HG02642 (cell line): ENCODE results near the gene LINGO3.

ENCODE experiments used
- ATAC-seq: cut with Tn5 transposase; IDR thresholded peaks from one replicate; pipeline ENCODE4 v1.9.1; 2021; ENCODE audit warnings: mild to moderate bottlenecking; ENCODE audit not compliant: unreplicated experiment, poor library complexity

LINGO3 gene

DNA sequence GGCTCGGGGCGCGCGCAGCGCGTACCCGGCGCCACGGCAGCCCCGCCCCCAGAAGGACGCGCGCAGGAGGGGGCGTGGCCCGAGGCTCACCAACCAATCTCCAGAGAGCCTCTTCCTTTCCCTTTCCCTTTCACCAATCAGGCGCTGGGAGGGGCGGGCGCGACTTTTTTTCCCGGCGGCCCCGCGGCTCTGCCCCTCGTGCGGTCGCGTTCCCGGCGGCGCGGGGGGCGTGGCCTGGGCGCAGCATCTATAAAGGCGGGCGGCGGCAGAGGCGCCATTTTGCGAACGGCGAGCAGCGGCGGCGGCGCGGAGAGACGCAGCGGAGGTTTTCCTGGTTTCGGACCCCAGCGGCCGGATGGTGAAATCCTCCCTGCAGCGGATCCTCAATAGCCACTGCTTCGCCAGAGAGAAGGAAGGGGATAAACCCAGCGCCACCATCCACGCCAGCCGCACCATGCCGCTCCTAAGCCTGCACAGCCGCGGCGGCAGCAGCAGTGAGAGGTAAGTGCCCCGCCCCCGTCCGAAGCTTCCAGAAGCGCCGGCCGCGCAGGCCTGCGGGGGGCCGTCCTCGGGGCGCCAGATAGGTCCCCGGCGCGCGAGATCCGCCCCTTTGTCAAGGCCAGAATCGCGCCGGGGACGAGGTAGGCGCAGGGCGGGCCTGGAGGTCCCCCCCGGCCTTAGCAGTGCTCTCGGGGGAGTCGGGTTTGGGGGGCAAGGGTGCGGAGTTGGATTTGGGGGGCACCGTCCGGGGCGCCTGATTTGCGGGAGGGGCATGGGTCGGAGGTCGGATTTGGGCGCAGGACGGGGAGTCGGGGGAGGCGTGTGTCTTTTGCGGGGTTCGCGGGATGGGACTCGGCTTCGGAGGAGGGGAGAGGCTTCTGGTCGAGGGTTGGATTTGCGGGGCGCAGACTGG, 38.5 kb downstream of the LINGO3 start:
- peak; percentile 66 for ATAC-seq

GRCh38 chr19:2268861-2269243, 39.1 kb downstream of the LINGO3 start:
- ATAC-seq: no peak

DNA sequence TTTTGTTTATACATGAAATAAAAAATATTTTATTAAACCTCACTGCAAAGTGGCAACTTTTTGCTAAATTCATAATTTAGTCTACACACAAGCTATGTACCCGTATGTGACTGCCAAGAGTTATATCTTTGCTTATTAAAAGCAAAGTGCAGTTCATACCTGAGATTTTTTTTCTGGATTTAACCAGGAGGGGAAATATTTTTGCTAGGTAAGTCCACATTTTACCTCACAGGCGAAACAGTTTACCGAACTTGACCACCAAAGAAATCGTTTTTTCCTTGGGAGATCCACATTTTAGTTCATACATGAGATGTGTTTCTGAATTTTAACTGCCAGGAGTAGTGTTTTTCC, 39.5 kb downstream of the LINGO3 start:
- no peak for ATAC-seq

GRCh38 chr19:2266183-2266993, 41.6 kb downstream of the LINGO3 start:
- no peak for ATAC-seq

DNA sequence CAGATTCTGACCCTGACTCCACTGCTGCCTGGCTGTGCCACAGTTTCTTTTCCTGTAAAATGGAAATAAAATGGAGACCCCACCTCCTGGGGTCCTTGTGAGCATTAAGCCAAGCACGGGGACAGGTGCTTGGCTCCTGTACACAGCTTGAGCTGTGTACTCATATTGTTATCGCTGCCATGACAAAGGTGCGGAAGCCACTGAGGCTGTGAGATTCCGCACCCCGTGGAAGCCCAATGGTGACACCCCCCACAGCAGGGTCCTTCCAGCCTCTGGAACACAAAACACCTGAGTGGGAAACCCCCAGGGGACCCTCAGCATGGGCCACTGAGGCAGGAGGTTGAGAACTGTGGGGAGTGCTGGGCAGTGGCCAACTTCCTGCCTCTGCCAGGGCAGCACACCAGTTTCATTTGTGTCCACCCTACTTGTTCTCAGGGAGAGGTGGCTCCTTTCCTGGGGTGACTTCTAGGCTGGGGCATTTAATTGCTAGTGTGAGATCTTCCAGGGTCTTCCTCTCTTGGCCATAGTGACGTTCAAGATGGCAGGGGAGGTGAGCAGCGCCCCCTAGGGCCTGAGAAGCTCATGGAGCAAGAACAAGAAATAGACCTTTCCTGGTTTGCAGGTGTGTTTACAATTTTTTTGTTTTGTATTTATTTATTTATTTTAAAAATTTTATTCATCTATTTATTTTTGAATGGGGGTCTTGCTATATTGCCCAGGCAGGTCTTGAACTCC, 46.3 kb downstream of the LINGO3 start:
- ATAC-seq: no peak

- ATAC-seq: no peak
Observed at GRCh38 chr19:2260341-2260805, 47.6 kb downstream of the LINGO3 start.

GRCh38 chr19:2259336-2259735, 48.6 kb downstream of the LINGO3 start:
- no peak for ATAC-seq
